HG02981 (cell line): Measurements from ENCODE around the gene SCN3A.

ENCODE experiments used
- ATAC-seq: cut with Tn5 transposase; IDR thresholded peaks from one replicate; pipeline ENCODE4 v1.9.1; 2021; ENCODE audit warnings: mild to moderate bottlenecking, moderate library complexity; ENCODE audit not compliant: unreplicated experiment

Gene SCN3A

GRCh38 chr2:165203689-165204559 lies at the start of gene SCN3A:
Gene SCN3A, minus strand, starts transcription at chr2:165204050. Its CDS starts 27,656 bp downstream, at chr2:165176394.
- ATAC-seq: peak; percentile 41

- ATAC-seq: no peak
Measured at GRCh38 chr2:165253178-165253577, 49.3 kb upstream of the SCN3A start.

GRCh38 chr2:165251366-165251765 lies 47.5 kb upstream of the SCN3A start:
- no peak for ATAC-seq

GRCh38 chr2:165248238-165248637 lies 44.4 kb upstream of the SCN3A start:
- ATAC-seq: no peak

GRCh38 chr2:165245081-165245793 lies 41.4 kb upstream of the SCN3A start:
- no peak for ATAC-seq

- ATAC-seq: no peak
Measured at GRCh38 chr2:165240916-165241315, 37.1 kb upstream of the SCN3A start.

- ATAC-seq: no peak
Measured at GRCh38 chr2:165239856-165240515, 36.1 kb upstream of the SCN3A start.

GRCh38 chr2:165239230-165239629 lies 35.4 kb upstream of the SCN3A start, which contains the start of gene SCN2A:
Gene SCN2A, plus strand, starts transcription at chr2:165239414. Its CDS starts 56,410 bp downstream, at chr2:165295824.
- no peak for ATAC-seq

- ATAC-seq: no peak
Measured at GRCh38 chr2:165238295-165238694, 34.4 kb upstream of the SCN3A start.

GRCh38 chr2:165237056-165237455 lies 33.2 kb upstream of the SCN3A start:
- no peak for ATAC-seq

GRCh38 chr2:165227571-165227970 lies 23.7 kb upstream of the SCN3A start:
- ATAC-seq: no peak

GRCh38 chr2:165224941-165225340 lies 21.1 kb upstream of the SCN3A start:
- no peak for ATAC-seq

- no peak for ATAC-seq
Measured at GRCh38 chr2:165219481-165219880, 15.6 kb upstream of the SCN3A start.

GRCh38 chr2:165214093-165214492 lies 10.2 kb upstream of the SCN3A start:
- ATAC-seq: no peak

- no peak for ATAC-seq
Measured at GRCh38 chr2:165208094-165208493, 4.2 kb upstream of the SCN3A start.

GRCh38 chr2:165205865-165206264 lies 2.0 kb upstream of the SCN3A start:
- ATAC-seq: no peak

- no peak for ATAC-seq
Measured at GRCh38 chr2:165202239-165202638, 1.6 kb downstream of the SCN3A start.

GRCh38 chr2:165198181-165198580 lies 5.7 kb downstream of the SCN3A start:
- no peak for ATAC-seq

GRCh38 chr2:165197346-165197745 lies 6.5 kb downstream of the SCN3A start:
- ATAC-seq: no peak

- ATAC-seq: no peak
Measured at GRCh38 chr2:165196411-165196810, 7.4 kb downstream of the SCN3A start.

GRCh38 chr2:165193178-165193777 lies 10.6 kb downstream of the SCN3A start:
- peak; percentile 96 for ATAC-seq
